A549 (cell line): ENCODE measurements around the gene C3orf52. TPM values are rescaled to one million over a fixed set of nuclear protein-coding genes. Genes with fewer than 3 reads are reported as not detected.

Experiments used
- ATAC-seq, 2 experiments: fragments of 200-7000 bp in 1 of 2; fragments of >200 bp in 1 of 2; cut with Nextera tagmentation in 1 of 2; cut with Tn5 transposase in 1 of 2; 3 replicates each; pipeline versions ENCODE4 v1.8.0 to v1.9.1; 2018 to 2020; ENCODE audit warnings: mild to moderate bottlenecking in 1 of 2, moderate library complexity in 1 of 2
- CTCF ChIA-PET: fragments of 300-600 bp; sonication (Branson Sonifier 250); formaldehyde crosslinking; extraction: SDS; loops from one replicate; lab custom pipeline; 2021; ENCODE audit warnings: antibody characterized with exemption, inconsistent platforms; lab: Yijun Ruan, JAX
- POLR2A ChIA-PET: fragments of 350-600 bp; formaldehyde crosslinking; extraction: SDS; loops from one replicate; lab custom pipeline; 2021; ENCODE audit warnings: antibody characterized with exemption, inconsistent platforms; lab: Yijun Ruan, JAX
- DNase-seq, 2 experiments: peaks; one replicate each; pipeline versions ENCODE4 v3.0.0 to v3.0.0-alpha.2; 2011 to 2016; ENCODE audit warnings: low read depth in 1 of 2, low spot score in 1 of 2
- FAIRE-seq: peaks from 2 replicates; lab custom pipeline; 2011; peaks lifted over from hg19 to GRCh38; lab: Jason Lieb, UNC
- H3K27ac ChIP-seq, 2 experiments: fragments of >200 bp; sonication (Bioruptor Twin); formaldehyde crosslinking; 3 replicates each; pipeline ENCODE4 v1.5.1; 2016 to 2017
- H3K4me1 ChIP-seq: fragments of >200 bp; sonication (Bioruptor Twin); formaldehyde crosslinking; 3 replicates; pipeline ENCODE4 v1.6.1; 2016
- H3K4me2 ChIP-seq: fragments of >200 bp; sonication (Bioruptor Twin); formaldehyde crosslinking; 3 replicates; pipeline ENCODE4 v1.6.1; 2016
- H3K4me3 ChIP-seq: fragments of >200 bp; sonication (Bioruptor Twin); formaldehyde crosslinking; 3 replicates; pipeline ENCODE4 v1.5.1; 2016
- H3K9me3 ChIP-seq: fragments of >200 bp; sonication (Bioruptor Twin); formaldehyde crosslinking; 3 replicates; pipeline ENCODE4 v1.6.1; 2016
- BHLHE40 ChIP-seq: IDR thresholded peaks from 2 replicates; pipeline ENCODE4 v1.6.1; 2012; ENCODE audit warnings: low read depth, low read length, inconsistent platforms
- CBX8 ChIP-seq: fragments of 200-600 bp; sonication (generic); IDR thresholded peaks from 2 replicates; pipeline ENCODE4 v1.6.1; 2016
- E2F6 ChIP-seq: IDR thresholded peaks from 2 replicates; pipeline ENCODE4 v1.6.1; 2012; ENCODE audit warnings: low read depth, borderline replicate concordance
- ELK1 ChIP-seq: fragments of 150-350 bp; IDR thresholded peaks from 2 replicates; pipeline ENCODE4 v1.6.1; 2014; ENCODE audit warnings: low read depth, mild to moderate bottlenecking, low read length
- EP300 ChIP-seq, 2 experiments: fragments of >200 bp; sonication (Bioruptor Twin); formaldehyde crosslinking; IDR thresholded peaks; 2 replicates in 1 of 2; 3 replicates in 1 of 2; pipeline ENCODE4 v1.6.1; 2016 to 2017
- ESRRA ChIP-seq: fragments of 150-350 bp; IDR thresholded peaks from 2 replicates; pipeline ENCODE4 v1.6.1; 2014; ENCODE audit warnings: mild to moderate bottlenecking, low read length, borderline replicate concordance
- FOSL2 ChIP-seq, 2 experiments: fragments of 450-650 bp in 1 of 2; fragments of >200 bp in 1 of 2; sonication (Bioruptor Twin) in 1 of 2; formaldehyde crosslinking; IDR thresholded peaks; 2 replicates each; pipeline versions ENCODE4 v1.5.0 to v1.6.1; 2016 to 2020; ENCODE audit warnings: mild to moderate bottlenecking in 1 of 2, moderate library complexity in 1 of 2
- HMGXB4 ChIP-seq: fragments of 250-450 bp; sonication (Bioruptor Pico); IDR thresholded peaks from 2 replicates; pipeline ENCODE4 v1.5.0; 2021; ENCODE audit warnings: mild to moderate bottlenecking, moderate library complexity, borderline replicate concordance
- HOXA7 ChIP-seq: fragments of 250-450 bp; sonication (Bioruptor Pico); IDR thresholded peaks from 2 replicates; pipeline ENCODE4 v1.5.0; 2020; ENCODE audit warnings: mild to moderate bottlenecking, moderate library complexity
- HOXB13 ChIP-seq: fragments of 250-450 bp; sonication (Bioruptor Pico); IDR thresholded peaks from 2 replicates; pipeline ENCODE4 v1.5.0; 2020; ENCODE audit warnings: low read depth, mild to moderate bottlenecking, moderate library complexity
- JUN ChIP-seq, 2 experiments: fragments of >200 bp; sonication (Bioruptor Twin); formaldehyde crosslinking; IDR thresholded peaks; 2 replicates in 1 of 2; 3 replicates in 1 of 2; pipeline ENCODE4 v1.6.1; 2016 to 2017
- MAX ChIP-seq: IDR thresholded peaks from 2 replicates; pipeline ENCODE4 v1.6.1; 2012
- NPAS2 ChIP-seq: fragments of 250-450 bp; sonication (Bioruptor Pico); IDR thresholded peaks from 2 replicates; pipeline ENCODE4 v1.8.0; 2022; ENCODE audit warnings: mild to moderate bottlenecking, moderate library complexity, borderline replicate concordance
- NR3C1 ChIP-seq: fragments of >200 bp; sonication (Bioruptor Twin); formaldehyde crosslinking; IDR thresholded peaks from 3 replicates; pipeline ENCODE4 v1.6.1; 2017
- PBX3 ChIP-seq: IDR thresholded peaks from 2 replicates; pipeline ENCODE4 v1.6.1; 2012
- POLR2A ChIP-seq: IDR thresholded peaks from 2 replicates; pipeline ENCODE4 v1.6.1; 2012; ENCODE audit warnings: mild to moderate bottlenecking, low read length
- POLR2AphosphoS2 ChIP-seq: conservative IDR thresholded peaks from 2 replicates; pipeline ENCODE4 v1.6.1; 2012; ENCODE audit warnings: low read length, improper control_type of control experiment, inconsistent platforms
- RAD21 ChIP-seq, 2 experiments: fragments of >200 bp in 1 of 2; sonication (Bioruptor Twin) in 1 of 2; formaldehyde crosslinking in 1 of 2; IDR thresholded peaks in 1 of 2; conservative IDR thresholded peaks in 1 of 2; 2 replicates in 1 of 2; 3 replicates in 1 of 2; pipeline ENCODE4 v1.6.1; 2012 to 2018; ENCODE audit warnings: inconsistent platforms in 1 of 2
- RCOR1 ChIP-seq: fragments of 150-350 bp; IDR thresholded peaks from 2 replicates; pipeline ENCODE4 v1.6.1; 2014; ENCODE audit warnings: antibody characterized with exemption, low read length, low read depth
- SMC3 ChIP-seq: fragments of >200 bp; sonication (Bioruptor Twin); formaldehyde crosslinking; IDR thresholded peaks from 3 replicates; pipeline ENCODE4 v1.6.1; 2018; ENCODE audit warnings: inconsistent platforms
- SREBF2 ChIP-seq: fragments of 450-650 bp; IDR thresholded peaks from 2 replicates; pipeline ENCODE4 v1.6.1; 2014; ENCODE audit warnings: mild to moderate bottlenecking, moderate library complexity
- TP53 ChIP-seq: fragments of 250-450 bp; sonication (Bioruptor Pico); IDR thresholded peaks from 2 replicates; pipeline ENCODE4 v1.5.0; 2021; ENCODE audit warnings: mild to moderate bottlenecking, moderate library complexity
- USF2 ChIP-seq: fragments of 450-650 bp; IDR thresholded peaks from 2 replicates; pipeline ENCODE4 v1.6.1; 2014; ENCODE audit warnings: antibody characterized with exemption
- ZC3H11A ChIP-seq: fragments of 450-650 bp; IDR thresholded peaks from 2 replicates; pipeline ENCODE4 v1.6.1; 2014; ENCODE audit warnings: antibody characterized with exemption, mild to moderate bottlenecking
- ZNF302 ChIP-seq: fragments of 250-450 bp; sonication (Bioruptor Pico); IDR thresholded peaks from 2 replicates; pipeline ENCODE4 v1.9.0; 2021; ENCODE audit warnings: inconsistent platforms, mild to moderate bottlenecking, moderate library complexity
- WGBS: methylation state at CpG from one replicate; pipeline ENCODE4 v1.1.6; 2017; ENCODE audit errors: missing lambda C conversion rate; 5-methylcytosine and 5-hydroxymethylcytosine counted together
- polyA plus RNA-seq, 4 experiments: library from polyadenylated mRNA; depleted of rRNA in 3 of 4; stranded (reverse); fragments of >200 nt; fragmentation: RNase III in 1 of 4; extraction: RNeasy Plus Mini Kit Qiagen cat#74134 plus additional on column Dnase treatment in 1 of 4; gene quantifications; 2 replicates in 3 of 4; 3 replicates in 1 of 4; pipeline ENCODE4 v1.2.3, GENCODE V29; 2011 to 2017

The C3orf52 gene
- polyA plus RNA-seq, 2 of the 4 experiments (the other 2 are of a cell fraction), result 7.0 to 11.5 TPM

- no peak for TF ChIP-seq CBX8
- no peak for TF ChIP-seq RCOR1
- TF ChIP-seq RAD21 (conservative IDR thresholded peaks at IDR 0.05 in 1 of 2, IDR thresholded peaks at IDR 0.05 in 1 of 2), result no peak
- no peak for TF ChIP-seq PBX3
- no peak for TF ChIP-seq ELK1
- TF ChIP-seq E2F6, result no peak
- TF ChIP-seq, all 56 proteins: peak for 0
These were observed 9.5 kb downstream of the C3orf52 start (continued) for GRCh38 chr3:112095731-112096130.

- DNase-seq (no peak), FAIRE-seq (no peak), ATAC-seq (no peak)
- Histone ChIP-seq H3K9me3 (no peaks in the 10 kb centered on the region), H3K4me1 (peaks cover 35% of the 10 kb centered on the region), H3K4me2 (no peak overlapping the region; the same call in 2 of the 3 replicates), H3K27ac (peak overlapping the region in 1 of 2 experiments; percentile 36; a peak in 3 of 6 replicates), H3K4me3 (no peak overlapping the region)
- no peak for TF ChIP-seq SREBF2
- TF ChIP-seq MAX, result no peak
- TF ChIP-seq SMC3, result no peak
- no peak for TF ChIP-seq ZNF302 (CRISPR knock-in tag)
- TF ChIP-seq POLR2A, result no peak
- TF ChIP-seq TP53 (CRISPR knock-in tag), result no peak
- TF ChIP-seq ZC3H11A, result no peak
- no peak for TF ChIP-seq JUN (IDR thresholded peaks at IDR 0.05)
- TF ChIP-seq NR3C1, result no peak
- no peak for TF ChIP-seq USF2
- no peak for TF ChIP-seq ESRRA
- TF ChIP-seq BHLHE40, result no peak
- no peak for TF ChIP-seq FOSL2 (IDR thresholded peaks at IDR 0.05)
- no peak for TF ChIP-seq FOSL2 (CRISPR knock-in tag; IDR thresholded peaks at IDR 0.05)
- no peak for TF ChIP-seq HOXB13
- WGBS, result 70% methylated on average over 2 of the region's 2 CpGs
- POLR2A ChIA-PET, result no interaction called here
- CTCF ChIA-PET, result interaction anchor here (1.4 kb wide), 1 partner anchor 107 kb away, joined by 4 read pairs; no protein-coding TSS in a partner anchor
These were observed 10.0 kb downstream of the C3orf52 start for GRCh38 chr3:112096176-112096575.

GRCh38 chr3:112097378-112097777 is 11.2 kb downstream of the C3orf52 start:
- Histone ChIP-seq H3K4me3 (no peak overlapping the region), H3K4me2 (peak overlapping the region; percentile 69), H3K9me3 (no peaks in the 10 kb centered on the region), H3K27ac (peak overlapping the region; percentile 29 to 51; a peak in 3 of 6 replicates), H3K4me1 (peaks cover 47% of the 10 kb centered on the region)
- POLR2A ChIA-PET, result interaction anchor here (0.5 to 1.1 kb wide), 3 partner anchors 11 to 1694 kb away, joined by 4 to 8 read pairs (median 5); partner anchors contain the start of genes ATP6V1A and C3orf52
- FAIRE-seq (peak; percentile 99), ATAC-seq (peak; percentile 91 to 95), DNase-seq (peak; percentile 81 to 94)
- CTCF ChIA-PET, result interaction anchor here (0.9 to 1.7 kb wide), 2 partner anchors 63 to 94 kb away, joined by 3 to 4 read pairs; no protein-coding TSS in a partner anchor
- WGBS, result 1% methylated on average over 4 of the region's 4 CpGs
- no peak for TF ChIP-seq POLR2AphosphoS2
- TF ChIP-seq ZNF302 (CRISPR knock-in tag), result no peak
- no peak for TF ChIP-seq NR3C1
- TF ChIP-seq RAD21 (conservative IDR thresholded peaks at IDR 0.05 in 1 of 2, IDR thresholded peaks at IDR 0.05 in 1 of 2), result 0 out of 5 replicates have a peak, but pooled peaks of 1 of the 2 experiments have one; percentile 2
- no peak for TF ChIP-seq ELK1
- peak; percentile 56; the same call in 1 of the 2 replicates for TF ChIP-seq MAX
- TF ChIP-seq CBX8, result no peak
- TF ChIP-seq HOXA7 (CRISPR knock-in tag), result no peak
- no peak for TF ChIP-seq HMGXB4 (CRISPR knock-in tag)
- no peak for TF ChIP-seq NPAS2 (CRISPR knock-in tag)
- TF ChIP-seq PBX3, result no peak
- peak; percentile 76 for TF ChIP-seq FOSL2 (IDR thresholded peaks at IDR 0.05)
- TF ChIP-seq FOSL2 (CRISPR knock-in tag; IDR thresholded peaks at IDR 0.05), result peak; percentile 96
- TF ChIP-seq POLR2A, result no peak
- TF ChIP-seq EP300 (IDR thresholded peaks at IDR 0.05), result no peak; a peak in 1 of 5 replicates
